ENCODE measurements around the gene PJVK. TPM values are rescaled to one million over a fixed set of nuclear protein-coding genes. Genes with fewer than 3 reads are reported as not detected.

Gene PJVK
- total and polyA plus RNA-seq, 2 of the 13 experiments (the other 11 are each of a cell fraction or from before 2014, with no cell fraction given), result 1.2 to 2.6 TPM

DNA sequence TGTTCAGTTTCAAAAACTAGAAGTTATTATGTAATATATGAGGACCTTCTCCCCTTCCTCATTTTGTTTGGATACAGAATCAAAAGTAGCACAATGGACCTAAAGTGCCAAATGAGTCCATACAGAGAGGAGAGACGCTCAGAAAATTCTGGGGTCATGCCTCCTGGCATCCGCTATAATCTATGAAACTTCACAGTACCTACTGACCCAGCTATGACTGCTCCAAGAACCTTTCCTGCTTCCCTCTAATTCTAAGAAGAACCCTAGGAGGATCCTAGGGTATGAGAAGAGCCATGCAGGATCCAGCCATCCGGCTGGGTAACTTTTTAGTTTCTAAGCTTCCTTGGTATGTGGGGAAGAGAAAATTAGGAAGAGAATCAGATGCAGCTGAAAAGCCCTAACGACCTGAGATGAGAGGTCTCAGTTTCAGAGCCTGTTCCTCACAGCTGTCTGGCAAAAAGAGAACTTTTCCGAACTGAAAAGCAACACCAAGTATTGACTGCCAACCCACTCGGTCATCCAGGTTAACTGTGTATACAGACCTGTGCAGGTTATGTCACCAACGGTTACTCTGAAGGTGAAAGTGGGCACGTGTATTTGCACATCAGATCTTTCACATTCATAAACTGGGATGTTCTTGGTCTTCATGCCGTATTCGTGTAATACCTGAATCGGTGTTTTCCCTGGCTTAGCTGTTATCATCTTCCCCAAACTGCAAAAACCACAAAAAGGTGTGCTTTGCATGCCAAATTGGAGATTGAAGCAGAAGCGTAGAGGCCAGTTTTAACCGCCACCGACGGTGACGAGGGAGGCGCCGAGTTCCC, 1.3 kb upstream of the PJVK start (continued):
- TF ChIP-seq, protein P1, sequence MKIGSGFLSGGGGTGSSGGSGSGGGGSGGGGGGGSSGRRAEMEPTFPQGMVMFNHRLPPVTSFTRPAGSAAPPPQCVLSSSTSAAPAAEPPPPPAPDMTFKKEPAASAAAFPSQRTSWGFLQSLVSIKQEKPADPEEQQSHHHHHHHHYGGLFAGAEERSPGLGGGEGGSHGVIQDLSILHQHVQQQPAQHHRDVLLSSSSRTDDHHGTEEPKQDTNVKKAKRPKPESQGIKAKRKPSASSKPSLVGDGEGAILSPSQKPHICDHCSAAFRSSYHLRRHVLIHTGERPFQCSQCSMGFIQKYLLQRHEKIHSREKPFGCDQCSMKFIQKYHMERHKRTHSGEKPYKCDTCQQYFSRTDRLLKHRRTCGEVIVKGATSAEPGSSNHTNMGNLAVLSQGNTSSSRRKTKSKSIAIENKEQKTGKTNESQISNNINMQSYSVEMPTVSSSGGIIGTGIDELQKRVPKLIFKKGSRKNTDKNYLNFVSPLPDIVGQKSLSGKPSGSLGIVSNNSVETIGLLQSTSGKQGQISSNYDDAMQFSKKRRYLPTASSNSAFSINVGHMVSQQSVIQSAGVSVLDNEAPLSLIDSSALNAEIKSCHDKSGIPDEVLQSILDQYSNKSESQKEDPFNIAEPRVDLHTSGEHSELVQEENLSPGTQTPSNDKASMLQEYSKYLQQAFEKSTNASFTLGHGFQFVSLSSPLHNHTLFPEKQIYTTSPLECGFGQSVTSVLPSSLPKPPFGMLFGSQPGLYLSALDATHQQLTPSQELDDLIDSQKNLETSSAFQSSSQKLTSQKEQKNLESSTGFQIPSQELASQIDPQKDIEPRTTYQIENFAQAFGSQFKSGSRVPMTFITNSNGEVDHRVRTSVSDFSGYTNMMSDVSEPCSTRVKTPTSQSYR (CRISPR knock-in tag; IDR thresholded peaks at IDR 0.05; ENCODE audit: borderline replicate concordance), result no peak
- TF ChIP-seq ATRX (CRISPR knock-in tag; IDR thresholded peaks at IDR 0.05; ENCODE audit: borderline replicate concordance), result peak; percentile 87; the same call in 1 of the 2 replicates
- TF ChIP-seq RAD51 (IDR thresholded peaks at IDR 0.05; ENCODE audit: borderline replicate concordance), result no peak
- no peak for TF ChIP-seq ZNF468 (CRISPR knock-in tag; IDR thresholded peaks at IDR 0.05)
- TF ChIP-seq FOSL1 (CRISPR knock-in tag; IDR thresholded peaks at IDR 0.05; ENCODE audit: borderline replicate concordance), result no peak
- no peak for TF ChIP-seq ETV6 (CRISPR knock-in tag; conservative IDR thresholded peaks at IDR 0.05)
- TF ChIP-seq MAF1 (CRISPR knock-in tag; IDR thresholded peaks at IDR 0.05; ENCODE audit: borderline replicate concordance), result no peak
- TF ChIP-seq, protein P2, sequence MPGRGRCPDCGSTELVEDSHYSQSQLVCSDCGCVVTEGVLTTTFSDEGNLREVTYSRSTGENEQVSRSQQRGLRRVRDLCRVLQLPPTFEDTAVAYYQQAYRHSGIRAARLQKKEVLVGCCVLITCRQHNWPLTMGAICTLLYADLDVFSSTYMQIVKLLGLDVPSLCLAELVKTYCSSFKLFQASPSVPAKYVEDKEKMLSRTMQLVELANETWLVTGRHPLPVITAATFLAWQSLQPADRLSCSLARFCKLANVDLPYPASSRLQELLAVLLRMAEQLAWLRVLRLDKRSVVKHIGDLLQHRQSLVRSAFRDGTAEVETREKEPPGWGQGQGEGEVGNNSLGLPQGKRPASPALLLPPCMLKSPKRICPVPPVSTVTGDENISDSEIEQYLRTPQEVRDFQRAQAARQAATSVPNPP (CRISPR knock-in tag; IDR thresholded peaks at IDR 0.05), result no peak
- TF ChIP-seq HDAC1 (CRISPR knock-in tag; IDR thresholded peaks at IDR 0.05), result no peak
- TF ChIP-seq AGO1 (IDR thresholded peaks at IDR 0.05; ENCODE audit: low read depth, low read length, poor library complexity, severe bottlenecking), result no peak
- TF ChIP-seq ZKSCAN8 (CRISPR knock-in tag; IDR thresholded peaks at IDR 0.05; ENCODE audit: borderline replicate concordance), result no peak
- no peak for TF ChIP-seq SRY (CRISPR knock-in tag; IDR thresholded peaks at IDR 0.05)
- TF ChIP-seq ARID2 (CRISPR knock-in tag; IDR thresholded peaks at IDR 0.05; ENCODE audit: borderline replicate concordance), result no peak; the same call in 1 of the 2 replicates
- no peak for TF ChIP-seq MAFK (conservative IDR thresholded peaks at IDR 0.05 in 1 of 2, IDR thresholded peaks at IDR 0.05 in 1 of 2; ENCODE audit: low read length in 2 of 2)
- TF ChIP-seq TMF1 (CRISPR knock-in tag; IDR thresholded peaks at IDR 0.05; ENCODE audit: low read depth), result peak; percentile 23; the same call in 1 of the 2 replicates
- TF ChIP-seq TP53 (CRISPR knock-in tag; conservative IDR thresholded peaks at IDR 0.05), result no peak
- TF ChIP-seq MBNL3 (CRISPR knock-in tag; conservative IDR thresholded peaks at IDR 0.05), result no peak
- TF ChIP-seq ZNF274 (CRISPR knock-in tag; IDR thresholded peaks at IDR 0.05), result no peak
- no peak for TF ChIP-seq NCOA2 (CRISPR knock-in tag; IDR thresholded peaks at IDR 0.05)
- TF ChIP-seq KMT2B (CRISPR knock-in tag; IDR thresholded peaks at IDR 0.05), result 0 out of 2 replicates have a peak, but pooled peaks have one; percentile 12
- no peak for TF ChIP-seq KDM2A (CRISPR knock-in tag; IDR thresholded peaks at IDR 0.05; ENCODE audit: borderline replicate concordance, low read depth)
- TF ChIP-seq, protein P3, sequence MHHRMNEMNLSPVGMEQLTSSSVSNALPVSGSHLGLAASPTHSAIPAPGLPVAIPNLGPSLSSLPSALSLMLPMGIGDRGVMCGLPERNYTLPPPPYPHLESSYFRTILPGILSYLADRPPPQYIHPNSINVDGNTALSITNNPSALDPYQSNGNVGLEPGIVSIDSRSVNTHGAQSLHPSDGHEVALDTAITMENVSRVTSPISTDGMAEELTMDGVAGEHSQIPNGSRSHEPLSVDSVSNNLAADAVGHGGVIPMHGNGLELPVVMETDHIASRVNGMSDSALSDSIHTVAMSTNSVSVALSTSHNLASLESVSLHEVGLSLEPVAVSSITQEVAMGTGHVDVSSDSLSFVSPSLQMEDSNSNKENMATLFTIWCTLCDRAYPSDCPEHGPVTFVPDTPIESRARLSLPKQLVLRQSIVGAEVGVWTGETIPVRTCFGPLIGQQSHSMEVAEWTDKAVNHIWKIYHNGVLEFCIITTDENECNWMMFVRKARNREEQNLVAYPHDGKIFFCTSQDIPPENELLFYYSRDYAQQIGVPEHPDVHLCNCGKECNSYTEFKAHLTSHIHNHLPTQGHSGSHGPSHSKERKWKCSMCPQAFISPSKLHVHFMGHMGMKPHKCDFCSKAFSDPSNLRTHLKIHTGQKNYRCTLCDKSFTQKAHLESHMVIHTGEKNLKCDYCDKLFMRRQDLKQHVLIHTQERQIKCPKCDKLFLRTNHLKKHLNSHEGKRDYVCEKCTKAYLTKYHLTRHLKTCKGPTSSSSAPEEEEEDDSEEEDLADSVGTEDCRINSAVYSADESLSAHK (CRISPR knock-in tag; IDR thresholded peaks at IDR 0.05; ENCODE audit: borderline replicate concordance), result 0 out of 2 replicates have a peak, but pooled peaks have one; percentile 18
- TF ChIP-seq ZNF792 (CRISPR knock-in tag; IDR thresholded peaks at IDR 0.05), result peak; percentile 11; the same call in 1 of the 2 replicates
